Activated B cell treated with CpG ODN at 0.5 μM for 24 hours (primary cell): Measurements from ENCODE around the gene GPHN. TPM values are rescaled to one million over a fixed set of nuclear protein-coding genes. Genes with fewer than 3 reads are reported as not detected.

Experiments
- ATAC-seq: fragments of 200-7000 bp; cut with Tn5 transposase; one replicate; pipeline ENCODE4 v1.10.0; 2021; ENCODE audit warnings: low read depth, mild to moderate bottlenecking, moderate library complexity
- CTCF ChIA-PET: fragments of 350-600 bp; sonication (Branson Sonifier 250); formaldehyde crosslinking; loops from one replicate; lab custom pipeline; 2021; ENCODE audit warnings: antibody characterized with exemption; lab: Charles Lee
- POLR2A ChIA-PET: fragments of 350-600 bp; sonication (Branson Sonifier 250); formaldehyde crosslinking; loops from one replicate; lab custom pipeline; 2021; ENCODE audit warnings: antibody characterized with exemption; lab: Charles Lee
- DNase-seq: peaks from one replicate; pipeline ENCODE4 v3.0.0; 2022
- H3K27ac Mint-ChIP-seq: one replicate; pipeline ENCODE4 v1.8.0; 2020; ENCODE audit warnings: mixed read lengths
- H3K27me3 Mint-ChIP-seq: one replicate; pipeline ENCODE4 v1.8.0; 2021; ENCODE audit warnings: mixed read lengths
- H3K36me3 Mint-ChIP-seq: one replicate; pipeline ENCODE4 v1.8.0; 2021; ENCODE audit warnings: low read depth, mixed read lengths
- H3K4me1 Mint-ChIP-seq: one replicate; pipeline ENCODE4 v1.8.0; 2021; ENCODE audit warnings: mixed read lengths
- H3K4me3 Mint-ChIP-seq: one replicate; pipeline ENCODE4 v1.8.0; 2020; ENCODE audit warnings: mild to moderate bottlenecking, mixed read lengths
- H3K9me3 Mint-ChIP-seq: one replicate; pipeline ENCODE4 v1.8.0; 2020; ENCODE audit warnings: mixed read lengths
- intact Hi-C: fragments of 100-400 bp; cut with micrococcal nuclease; formaldehyde crosslinking; loops from one replicate; pipeline ENCODE4 v1.15.1; 2024
- total RNA-seq: library from RNA; stranded (reverse); gene quantifications from 2 replicates; pipeline ENCODE4 v1.2.3, GENCODE V29; 2022
- TF ChIP-seq, protein P1 (sequence below): fragments of 200-600 bp; IDR thresholded peaks from one replicate; pipeline ENCODE4 v1.8.0; 2022; ENCODE audit warnings: antibody characterized with exemption, mild to moderate bottlenecking

The GPHN gene
- total RNA-seq, 1 donor from 2014 or later, result 36.9 TPM

DNA sequence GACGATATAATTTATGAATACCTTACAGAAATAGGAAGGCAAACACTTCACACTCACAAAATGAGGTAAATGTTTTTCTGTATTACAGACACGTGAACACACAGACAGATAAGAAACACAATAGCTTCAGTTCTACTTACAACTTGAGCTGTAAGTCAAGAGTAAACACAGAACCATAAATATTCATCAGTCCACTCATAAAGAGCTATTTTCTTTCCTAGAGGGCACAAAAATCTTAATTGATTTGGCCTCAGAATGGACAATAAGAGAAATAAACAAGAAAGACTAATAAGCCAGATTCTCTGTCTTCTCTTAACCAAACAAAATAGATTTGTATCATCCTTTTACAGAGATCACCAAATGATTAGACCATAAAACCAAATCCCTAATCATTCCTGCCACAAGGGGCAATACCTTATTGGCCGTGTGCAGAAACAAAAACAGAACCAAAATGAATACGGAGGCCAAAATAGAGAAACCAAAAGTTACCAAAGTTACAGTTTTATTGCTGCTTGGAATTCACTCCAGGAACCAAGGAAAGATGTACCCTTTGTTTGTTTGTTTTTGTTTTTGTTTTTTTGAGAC lies 643.2 kb downstream of the GPHN start:
- no peak for DNase-seq

DNA sequence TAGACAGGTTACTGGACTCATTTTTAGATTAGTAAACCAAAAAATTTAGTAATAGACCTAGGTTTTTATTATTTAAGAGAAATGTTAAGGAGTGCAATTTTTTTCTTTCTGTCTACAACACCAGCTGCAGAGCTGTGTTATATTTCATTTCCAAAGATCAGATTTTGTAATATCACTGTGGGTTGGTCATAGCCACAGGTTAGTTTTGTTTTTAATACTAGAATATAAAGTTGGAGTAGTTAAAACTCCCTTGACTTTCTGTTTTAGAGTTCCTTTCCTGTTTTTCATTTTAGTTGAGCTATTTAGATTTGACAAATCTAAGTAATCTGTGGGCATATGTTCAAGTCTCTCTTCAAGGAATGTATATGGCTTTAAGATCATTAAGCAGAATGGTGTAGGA lies 650.6 kb downstream of the GPHN start:
- ChIA-PET POLR2A (no interaction called here), CTCF (interaction anchor here (1.2 kb wide), 1 partner anchor 127 kb away, joined by 4 read pairs; no protein-coding TSS in a partner anchor)
- intact Hi-C loops, result no loop called here
- no peaks in the 10 kb centered on the region for H3K36me3 Mint-ChIP-seq
- H3K27me3 Mint-ChIP-seq, result no peaks in the 10 kb centered on the region
- no peak overlapping the region for H3K27ac Mint-ChIP-seq
- H3K9me3 Mint-ChIP-seq, result no peaks in the 10 kb centered on the region
- ATAC-seq, result no peak
- no peak overlapping the region for H3K4me3 Mint-ChIP-seq
- TF ChIP-seq, protein P1, sequence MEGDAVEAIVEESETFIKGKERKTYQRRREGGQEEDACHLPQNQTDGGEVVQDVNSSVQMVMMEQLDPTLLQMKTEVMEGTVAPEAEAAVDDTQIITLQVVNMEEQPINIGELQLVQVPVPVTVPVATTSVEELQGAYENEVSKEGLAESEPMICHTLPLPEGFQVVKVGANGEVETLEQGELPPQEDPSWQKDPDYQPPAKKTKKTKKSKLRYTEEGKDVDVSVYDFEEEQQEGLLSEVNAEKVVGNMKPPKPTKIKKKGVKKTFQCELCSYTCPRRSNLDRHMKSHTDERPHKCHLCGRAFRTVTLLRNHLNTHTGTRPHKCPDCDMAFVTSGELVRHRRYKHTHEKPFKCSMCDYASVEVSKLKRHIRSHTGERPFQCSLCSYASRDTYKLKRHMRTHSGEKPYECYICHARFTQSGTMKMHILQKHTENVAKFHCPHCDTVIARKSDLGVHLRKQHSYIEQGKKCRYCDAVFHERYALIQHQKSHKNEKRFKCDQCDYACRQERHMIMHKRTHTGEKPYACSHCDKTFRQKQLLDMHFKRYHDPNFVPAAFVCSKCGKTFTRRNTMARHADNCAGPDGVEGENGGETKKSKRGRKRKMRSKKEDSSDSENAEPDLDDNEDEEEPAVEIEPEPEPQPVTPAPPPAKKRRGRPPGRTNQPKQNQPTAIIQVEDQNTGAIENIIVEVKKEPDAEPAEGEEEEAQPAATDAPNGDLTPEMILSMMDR, result no peak
- no peak for DNase-seq
- no peaks in the 10 kb centered on the region for H3K4me1 Mint-ChIP-seq

More for the DNA sequence above, 643.2 kb downstream of the GPHN start:
- ChIA-PET POLR2A (no interaction called here), CTCF (no interaction called here)
- no peaks in the 10 kb centered on the region for H3K9me3 Mint-ChIP-seq
- TF ChIP-seq, protein P1, result no peak
- H3K36me3 Mint-ChIP-seq, result no peaks in the 10 kb centered on the region
- no peaks in the 10 kb centered on the region for H3K27me3 Mint-ChIP-seq
- no peak overlapping the region for H3K4me3 Mint-ChIP-seq
- H3K4me1 Mint-ChIP-seq, result no peaks in the 10 kb centered on the region
- ATAC-seq, result no peak
- intact Hi-C loops, result no loop called here
- H3K27ac Mint-ChIP-seq, result no peak overlapping the region

GRCh38 chr14:67162385-67162784 lies 654.4 kb downstream of the GPHN start:
- ChIA-PET POLR2A (no interaction called here), CTCF (interaction anchor here (1.5 to 1.6 kb wide), 2 partner anchors 123 to 124 kb away, joined by 3 to 8 read pairs; no protein-coding TSS in a partner anchor)
- intact Hi-C loops, result loop anchor here (10.0 kb wide), 1 partner anchor 412 kb away; no protein-coding TSS in a partner anchor
- Mint-ChIP-seq H3K36me3 (no peaks in the 10 kb centered on the region), H3K27me3 (no peaks in the 10 kb centered on the region), H3K4me1 (no peaks in the 10 kb centered on the region), H3K4me3 (no peak overlapping the region), H3K9me3 (no peaks in the 10 kb centered on the region), H3K27ac (no peak overlapping the region)
- TF ChIP-seq, protein P1, result no peak
- no peak for DNase-seq
- ATAC-seq, result no peak

GRCh38 chr14:67166450-67166853 lies 658.5 kb downstream of the GPHN start:
- TF ChIP-seq, protein P1, result no peak
- no peak for ATAC-seq
- H3K36me3 Mint-ChIP-seq, result peaks cover 3% of the 10 kb centered on the region
- H3K4me3 Mint-ChIP-seq, result no peak overlapping the region
- POLR2A ChIA-PET, result no interaction called here
- intact Hi-C loops, result loop anchor here (1.0 to 10.0 kb wide), 4 partner anchors 120 to 408 kb away; partner anchors contain the start of gene EIF2S1
- H3K4me1 Mint-ChIP-seq, result no peaks in the 10 kb centered on the region
- no peaks in the 10 kb centered on the region for H3K27me3 Mint-ChIP-seq
- H3K9me3 Mint-ChIP-seq, result peaks cover 2% of the 10 kb centered on the region
- no peak overlapping the region for H3K27ac Mint-ChIP-seq
- CTCF ChIA-PET, result interaction anchor here (0.7 to 3.8 kb wide), 5 partner anchors 116 to 669 kb away, joined by 3 to 43 read pairs (median 3); no protein-coding TSS in a partner anchor
- DNase-seq, result no peak

- no peak for ATAC-seq
- intact Hi-C loops, result loop anchor here (10.0 kb wide), 1 partner anchor 407 kb away; no protein-coding TSS in a partner anchor
- Mint-ChIP-seq H3K27ac (no peak overlapping the region), H3K36me3 (peaks cover 11% of the 10 kb centered on the region), H3K4me1 (no peaks in the 10 kb centered on the region), H3K4me3 (no peak overlapping the region), H3K9me3 (peaks cover 5% of the 10 kb centered on the region), H3K27me3 (no peaks in the 10 kb centered on the region)
- TF ChIP-seq, protein P1, result no peak
- ChIA-PET POLR2A (no interaction called here), CTCF (interaction anchor here (0.8 to 3.8 kb wide), 3 partner anchors 118 to 168 kb away, joined by 3 to 43 read pairs (median 4); no protein-coding TSS in a partner anchor)
- no peak for DNase-seq
Observed at GRCh38 chr14:67167420-67168109, 659.6 kb downstream of the GPHN start.
